AG04449 (cell line): ENCODE measurements around the gene CBX5.

ENCODE experiments used
- CTCF ChIA-PET: fragments of 350-600 bp; formaldehyde crosslinking; extraction: SDS; loops from one replicate; lab custom pipeline; 2021; ENCODE audit warnings: antibody characterized with exemption; lab: Yijun Ruan, JAX
- POLR2A ChIA-PET: fragments of 400-600, 350-600 bp; formaldehyde crosslinking; extraction: SDS; loops from one replicate; lab custom pipeline; 2020; ENCODE audit warnings: antibody characterized with exemption, inconsistent platforms; lab: Yijun Ruan, JAX
- DNase-seq: peaks from one replicate; pipeline ENCODE4 v3.0.0-alpha.2; 2010; ENCODE audit warnings: low read depth, low spot score
- H3K4me3 ChIP-seq: 2 replicates; pipeline ENCODE4 v1.5.1; 2011; ENCODE audit warnings: low read depth, mild to moderate bottlenecking, control low read depth, low read length
- TF ChIP-seq, protein P1 (sequence below): IDR thresholded peaks from one replicate; pipeline ENCODE4 v1.5.1; 2011; ENCODE audit warnings: mild to moderate bottlenecking, moderate library complexity, low read length, control low read depth, inconsistent platforms; ENCODE audit not compliant: insufficient read depth; ENCODE audit errors: missing control alignments

CBX5 gene

DNA sequence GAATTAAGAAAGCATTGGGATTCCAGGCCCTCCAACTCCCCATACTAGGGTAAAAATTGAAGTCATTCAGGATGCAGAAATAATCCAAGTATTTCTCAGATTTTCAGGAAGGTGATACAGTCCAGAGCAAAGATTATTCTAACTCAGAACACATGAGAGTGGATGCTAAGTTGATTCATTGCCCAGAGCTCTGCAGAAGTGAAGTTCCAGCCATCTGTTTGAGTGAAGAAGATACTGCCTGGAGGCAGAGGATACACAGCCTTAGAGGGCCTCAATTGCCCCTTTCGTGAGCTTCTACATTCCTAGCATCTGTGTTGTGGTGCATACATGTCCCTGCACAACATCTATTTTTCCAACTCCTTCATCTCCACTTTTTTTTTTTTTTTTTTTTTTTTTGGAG, 54.3 kb downstream of the CBX5 start:
- TF ChIP-seq, protein P1, sequence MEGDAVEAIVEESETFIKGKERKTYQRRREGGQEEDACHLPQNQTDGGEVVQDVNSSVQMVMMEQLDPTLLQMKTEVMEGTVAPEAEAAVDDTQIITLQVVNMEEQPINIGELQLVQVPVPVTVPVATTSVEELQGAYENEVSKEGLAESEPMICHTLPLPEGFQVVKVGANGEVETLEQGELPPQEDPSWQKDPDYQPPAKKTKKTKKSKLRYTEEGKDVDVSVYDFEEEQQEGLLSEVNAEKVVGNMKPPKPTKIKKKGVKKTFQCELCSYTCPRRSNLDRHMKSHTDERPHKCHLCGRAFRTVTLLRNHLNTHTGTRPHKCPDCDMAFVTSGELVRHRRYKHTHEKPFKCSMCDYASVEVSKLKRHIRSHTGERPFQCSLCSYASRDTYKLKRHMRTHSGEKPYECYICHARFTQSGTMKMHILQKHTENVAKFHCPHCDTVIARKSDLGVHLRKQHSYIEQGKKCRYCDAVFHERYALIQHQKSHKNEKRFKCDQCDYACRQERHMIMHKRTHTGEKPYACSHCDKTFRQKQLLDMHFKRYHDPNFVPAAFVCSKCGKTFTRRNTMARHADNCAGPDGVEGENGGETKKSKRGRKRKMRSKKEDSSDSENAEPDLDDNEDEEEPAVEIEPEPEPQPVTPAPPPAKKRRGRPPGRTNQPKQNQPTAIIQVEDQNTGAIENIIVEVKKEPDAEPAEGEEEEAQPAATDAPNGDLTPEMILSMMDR = no peak
- POLR2A ChIA-PET = interaction anchor here (2.1 kb wide), 1 partner anchor 54 kb away, joined by 5 read pairs; the partner anchor contains the start of genes CBX5 and HNRNPA1
- no peak overlapping the region for H3K4me3 ChIP-seq
- CTCF ChIA-PET = interaction anchor here (0.7 to 4.0 kb wide), 10 partner anchors 10 to 241 kb away, joined by 3 to 25 read pairs (median 6); partner anchors contain the start of gene HOXC10
- no peak for DNase-seq

DNA sequence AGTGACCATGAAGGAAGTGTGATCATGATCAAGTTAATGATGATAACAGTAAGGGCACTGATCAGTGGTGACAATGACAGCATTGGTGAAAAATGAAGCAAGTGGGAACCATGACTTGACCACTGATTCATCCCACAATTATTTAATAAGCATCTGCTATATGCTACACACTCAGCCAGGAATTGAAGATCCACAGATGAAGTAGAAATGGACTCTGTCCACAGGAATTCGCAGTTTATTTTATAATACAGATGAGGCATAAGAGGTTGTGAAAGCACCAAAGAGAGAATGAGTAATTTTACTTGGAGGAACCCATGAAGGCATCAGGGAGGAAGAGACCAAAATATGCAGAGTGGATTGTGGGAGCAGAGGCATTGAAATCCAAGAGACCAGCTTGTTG, 57.3 kb downstream of the CBX5 start:
- DNase-seq = peak; percentile 93
- no peak overlapping the region for H3K4me3 ChIP-seq
- TF ChIP-seq, protein P1 = no peak
- CTCF ChIA-PET = interaction anchor here (0.6 to 6.6 kb wide), 15 partner anchors 7 to 236 kb away, joined by 3 to 97 read pairs (median 12); partner anchors contain the start of genes CBX5, COPZ1, HNRNPA1 and HOXC10
- POLR2A ChIA-PET = interaction anchor here (0.6 to 2.1 kb wide), 5 partner anchors 57 to 228 kb away, joined by 3 to 9 read pairs (median 4); partner anchors contain the start of genes CBX5 and HNRNPA1

DNA sequence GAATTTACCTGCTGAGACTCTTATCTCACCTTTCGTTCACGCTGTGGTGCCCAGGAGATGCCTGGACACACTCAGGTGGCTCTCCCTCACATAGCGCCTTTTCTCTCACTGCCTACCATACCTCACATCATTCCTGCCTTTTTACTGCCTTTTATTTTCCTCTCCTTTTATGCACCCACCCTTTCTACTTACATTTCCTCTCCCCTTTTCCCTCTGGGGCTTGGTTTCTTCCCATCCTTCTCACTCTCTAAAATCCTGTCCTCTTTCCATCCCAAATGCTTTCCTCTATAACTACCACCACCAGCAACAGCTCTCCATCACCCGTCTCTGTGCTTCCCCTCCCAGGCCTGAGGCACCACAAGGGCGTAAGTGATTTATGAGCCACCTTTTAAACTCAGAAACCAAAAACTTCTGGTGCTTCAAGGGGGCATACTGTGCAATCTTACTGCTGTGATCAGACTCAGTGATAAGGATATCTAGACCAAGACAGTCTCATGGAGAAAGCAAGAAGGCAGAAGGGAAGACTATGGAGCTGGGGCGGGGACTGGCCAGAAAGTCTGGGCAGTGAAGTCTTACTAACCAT, 58.4 kb downstream of the CBX5 start:
- TF ChIP-seq, protein P1 = no peak
- CTCF ChIA-PET = interaction anchor here (0.9 to 6.6 kb wide), 27 partner anchors 10 to 519 kb away, joined by 3 to 97 read pairs (median 7); partner anchors contain the start of genes CBX5, COPZ1, HNRNPA1 and HOXC10
- no peak for DNase-seq
- POLR2A ChIA-PET = interaction anchor here (0.6 to 2.1 kb wide), 2 partner anchors 59 to 67 kb away, joined by 3 to 9 read pairs; partner anchors contain the start of genes CBX5 and HNRNPA1
- no peak overlapping the region for H3K4me3 ChIP-seq

DNA sequence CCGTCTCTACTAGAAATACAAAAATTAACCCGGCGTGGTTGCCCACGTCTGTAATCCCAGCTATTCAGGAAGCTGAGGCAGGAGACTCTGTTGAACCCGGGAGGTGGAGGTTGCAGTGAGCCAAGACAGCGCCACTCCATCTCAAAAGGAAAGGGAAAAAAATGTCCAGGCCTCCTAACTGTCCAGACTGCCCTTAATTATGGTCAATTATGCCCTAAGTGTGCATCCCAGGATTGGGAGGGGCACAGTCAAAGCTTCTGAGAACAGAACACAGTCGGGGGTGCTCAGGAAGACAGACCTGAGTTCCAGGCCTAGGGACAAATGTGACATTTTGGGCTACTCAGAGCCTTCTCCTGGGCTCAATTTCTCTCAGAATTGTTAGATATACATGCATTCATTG, 59.4 kb downstream of the CBX5 start:
- CTCF ChIA-PET = interaction anchor here (0.6 to 6.6 kb wide), 37 partner anchors 7 to 474 kb away, joined by 3 to 97 read pairs (median 5); partner anchors contain the start of genes COPZ1, HOXC10 and NFE2
- no peak overlapping the region for H3K4me3 ChIP-seq
- TF ChIP-seq, protein P1 = no peak
- POLR2A ChIA-PET = interaction anchor here (0.8 kb wide), 1 partner anchor 65 kb away, joined by 3 read pairs; no protein-coding TSS in a partner anchor
- no peak for DNase-seq

DNA sequence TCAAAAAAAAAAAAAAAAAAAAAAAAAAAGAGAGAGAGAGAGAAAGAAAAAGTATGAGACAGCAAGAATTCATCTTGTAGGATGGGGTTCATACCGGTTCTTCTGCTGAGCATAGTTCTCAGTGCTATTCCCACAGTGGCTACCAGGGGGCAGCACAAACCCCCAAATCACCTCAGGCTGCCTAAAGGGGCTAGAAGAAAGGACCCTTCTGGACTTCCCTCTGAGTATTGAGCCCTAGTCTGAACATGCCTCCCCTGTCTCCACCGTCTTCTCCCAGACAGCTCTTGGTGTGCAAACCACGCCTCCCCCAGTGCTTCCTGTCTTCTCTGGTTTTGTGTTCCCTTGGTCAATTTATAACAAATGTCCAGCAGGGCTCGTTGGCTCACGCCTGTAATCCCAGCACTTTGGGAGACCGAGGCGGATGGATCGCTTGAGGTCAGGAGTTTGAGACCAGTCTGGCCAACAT, 59.8 kb downstream of the CBX5 start:
- CTCF ChIA-PET = interaction anchor here (0.6 to 6.6 kb wide), 39 partner anchors 8 to 474 kb away, joined by 3 to 97 read pairs (median 5); partner anchors contain the start of genes COPZ1, HOXC10 and NFE2
- TF ChIP-seq, protein P1 = peak; percentile 77
- POLR2A ChIA-PET = interaction anchor here (0.8 kb wide), 1 partner anchor 66 kb away, joined by 3 read pairs; no protein-coding TSS in a partner anchor
- H3K4me3 ChIP-seq = no peak overlapping the region
- DNase-seq = no peak
